Panc1 (cell line): ENCODE measurements around the gene NLRP7.
"Not testable (repeated sequence)": the region's sequence is repeated elsewhere in the genome, so short reads cannot be mapped to it uniquely, and the experiment has no call there.

Experiments used
- CTCF ChIP-seq: fragments of 450-650 bp; IDR thresholded peaks from 2 replicates; pipeline ENCODE4 v1.5.1; 2017; ENCODE audit warnings: mild to moderate bottlenecking
- POLR2AphosphoS5 ChIP-seq: IDR thresholded peaks from 2 replicates; pipeline ENCODE4 v1.6.1; 2012; ENCODE audit warnings: mild to moderate bottlenecking, low read depth, low read length, moderate library complexity
- REST ChIP-seq, 2 experiments: IDR thresholded peaks; 2 replicates each; pipeline ENCODE4 v1.6.1; 2011 to 2012; ENCODE audit warnings: low read depth in 2 of 2, control low read depth in 1 of 2, low read length in 1 of 2, mild to moderate bottlenecking in 1 of 2, moderate library complexity in 1 of 2; ENCODE audit not compliant: insufficient read depth in 1 of 2
- SIN3A ChIP-seq: IDR thresholded peaks from 2 replicates; pipeline ENCODE4 v1.6.1; 2012; ENCODE audit warnings: low read depth, mild to moderate bottlenecking, low read length, moderate library complexity, borderline replicate concordance; ENCODE audit not compliant: insufficient read depth

GRCh38 chr19:54907899-54908298 is 39.4 kb downstream of the NLRP7 start:
- not testable (repeated sequence) for TF ChIP-seq CTCF; POLR2AphosphoS5; REST (IDR thresholded peaks at IDR 0.05; ENCODE audit: insufficient read depth in 1 of 2, low read depth in 2 of 2, low read length in 1 of 2); SIN3A
